IMR-90 (cell line): Measurements from ENCODE around the gene DUSP16. TPM values are rescaled to one million over a fixed set of nuclear protein-coding genes. Genes with fewer than 3 reads are reported as not detected.

Experiments
- ATAC-seq: fragments of 200-7000 bp; cut with Tn5 transposase; 2 replicates; pipeline ENCODE4 v1.9.1; 2020; ENCODE audit warnings: low read depth, mild to moderate bottlenecking, moderate library complexity
- BruUV-seq: library from RNA; stranded (reverse); fragments of 400-500 nt; replicated peaks from 2 replicates; lab custom pipeline; 2021; lab: Mats Ljungman, UMichigan
- CTCF ChIA-PET: fragments of 300-600 bp; formaldehyde crosslinking; extraction: SDS; loops from one replicate; lab custom pipeline; 2021; ENCODE audit warnings: antibody characterized with exemption; lab: Yijun Ruan, JAX
- POLR2A ChIA-PET: fragments of 300-600 bp; sonication (Branson Sonifier 250); formaldehyde crosslinking; loops from one replicate; lab custom pipeline; 2022; ENCODE audit warnings: antibody characterized with exemption; ENCODE audit not compliant: unreplicated experiment; lab: Charles Lee
- DNase-seq: peaks from one replicate; pipeline ENCODE4 v3.0.0; 2013
- H2AFZ ChIP-seq: replicated peaks from 2 replicates; pipeline ENCODE3; 2013; ENCODE audit warnings: low read length, mild to moderate bottlenecking; ENCODE audit not compliant: poor library complexity
- H2AK5ac ChIP-seq: 2 replicates; pipeline ENCODE4 v1.6.1; 2013; ENCODE audit warnings: low read depth, low read length, inconsistent platforms
- H2AK9ac ChIP-seq: replicated peaks from 2 replicates; pipeline ENCODE3; 2013; ENCODE audit warnings: mild to moderate bottlenecking, low read depth, low read length, moderate library complexity; ENCODE audit not compliant: poor library complexity
- H2BK120ac ChIP-seq: 2 replicates; pipeline ENCODE4 v1.6.1; 2013; ENCODE audit warnings: low read depth, low read length, inconsistent platforms
- H2BK15ac ChIP-seq: 3 replicates; pipeline ENCODE4 v1.6.1; 2013; ENCODE audit warnings: low read depth, low read length, inconsistent platforms
- H2BK20ac ChIP-seq: 2 replicates; pipeline ENCODE4 v1.6.1; 2013; ENCODE audit warnings: low read depth, mild to moderate bottlenecking, inconsistent platforms, low read length, moderate library complexity
- H2BK5ac ChIP-seq: 2 replicates; pipeline ENCODE4 v1.6.1; 2013; ENCODE audit warnings: mild to moderate bottlenecking, low read depth, low read length, inconsistent platforms; ENCODE audit not compliant: poor library complexity, severe bottlenecking
- H3K14ac ChIP-seq: replicated peaks from 2 replicates; pipeline ENCODE4 v1.6.1; 2013; ENCODE audit warnings: low read depth, low read length, inconsistent platforms
- H3K18ac ChIP-seq: 2 replicates; pipeline ENCODE4 v1.6.1; 2013; ENCODE audit warnings: low read depth, low read length, control low read depth
- H3K23ac ChIP-seq: 2 replicates; pipeline ENCODE4 v1.6.1; 2013; ENCODE audit warnings: low read depth, low read length, inconsistent platforms
- H3K27ac ChIP-seq: 2 replicates; pipeline ENCODE4 v1.5.1; 2013; ENCODE audit warnings: mild to moderate bottlenecking, control low read depth, low read length; ENCODE audit not compliant: insufficient read depth
- H3K27me3 ChIP-seq: 2 replicates; pipeline ENCODE4 v1.6.1; 2013; ENCODE audit warnings: low read length; ENCODE audit not compliant: control insufficient read depth, insufficient read depth
- H3K36me3 ChIP-seq: 2 replicates; pipeline ENCODE4 v1.6.1; 2013; ENCODE audit warnings: low read length, mixed read lengths; ENCODE audit not compliant: control insufficient read depth, insufficient read depth
- H3K4ac ChIP-seq: 2 replicates; pipeline ENCODE4 v1.6.1; 2013; ENCODE audit warnings: low read depth, low read length, inconsistent platforms
- H3K4me1 ChIP-seq: 2 replicates; pipeline ENCODE4 v1.6.1; 2013; ENCODE audit warnings: low read length, mixed read lengths; ENCODE audit not compliant: control insufficient read depth, insufficient read depth
- H3K4me2 ChIP-seq: 2 replicates; pipeline ENCODE4 v1.6.1; 2013; ENCODE audit warnings: low read depth, mild to moderate bottlenecking, control low read depth, low read length, moderate library complexity
- H3K4me3 ChIP-seq: 2 replicates; pipeline ENCODE4 v1.5.1; 2013; ENCODE audit warnings: low read depth, mild to moderate bottlenecking, control low read depth, low read length, moderate library complexity; ENCODE audit not compliant: insufficient read depth
- H3K56ac ChIP-seq: 2 replicates; pipeline ENCODE4 v1.6.1; 2013; ENCODE audit warnings: low read length, inconsistent platforms; ENCODE audit not compliant: insufficient read depth; ENCODE audit errors: extremely low read depth
- H3K79me1 ChIP-seq, 2 experiments: 2 replicates each; pipeline ENCODE4 v1.6.1; 2013; ENCODE audit warnings: low read length in 2 of 2, inconsistent platforms in 1 of 2, low read depth in 1 of 2
- H3K9ac ChIP-seq: 2 replicates; pipeline ENCODE4 v1.6.1; 2013; ENCODE audit warnings: low read depth, low read length, control low read depth
- H3K9me1 ChIP-seq: 2 replicates; pipeline ENCODE4 v1.6.1; 2013; ENCODE audit warnings: low read length, inconsistent platforms; ENCODE audit not compliant: insufficient read depth
- H3K9me3 ChIP-seq: 2 replicates; pipeline ENCODE4 v1.6.1; 2013; ENCODE audit warnings: low read length; ENCODE audit not compliant: control insufficient read depth, insufficient read depth
- H4K20me1 ChIP-seq: 2 replicates; pipeline ENCODE4 v1.6.1; 2013; ENCODE audit warnings: low read length, inconsistent platforms; ENCODE audit not compliant: insufficient read depth
- H4K5ac ChIP-seq: 2 replicates; pipeline ENCODE4 v1.6.1; 2013; ENCODE audit warnings: mild to moderate bottlenecking, low read depth, low read length, control low read depth
- H4K8ac ChIP-seq, 2 experiments: 2 replicates each; pipeline ENCODE4 v1.6.1; 2013; ENCODE audit warnings: low read depth in 2 of 2, low read length in 2 of 2, control low read depth in 1 of 2, inconsistent platforms in 1 of 2
- H4K91ac ChIP-seq: 2 replicates; pipeline ENCODE4 v1.6.1; 2013; ENCODE audit warnings: low read depth, low read length, inconsistent platforms; ENCODE audit not compliant: insufficient read depth
- CEBPB ChIP-seq: IDR thresholded peaks from 2 replicates; pipeline ENCODE4 v1.6.1; 2012; ENCODE audit warnings: low read depth, low read length, improper control_type of control experiment
- CTCF ChIP-seq: conservative IDR thresholded peaks from 2 replicates; pipeline ENCODE4 v1.5.1; 2012; ENCODE audit warnings: mild to moderate bottlenecking, low read depth, low read length, improper control_type of control experiment
- ELK1 ChIP-seq: fragments of 150-350 bp; IDR thresholded peaks from 2 replicates; pipeline ENCODE4 v1.6.1; 2016; ENCODE audit warnings: low read depth, mild to moderate bottlenecking, low read length, moderate library complexity, borderline replicate concordance
- FOS ChIP-seq: fragments of 150-350 bp; IDR thresholded peaks from 2 replicates; pipeline ENCODE4 v1.6.1; 2016; ENCODE audit warnings: low read depth, low read length
- MAFK ChIP-seq: IDR thresholded peaks from 2 replicates; pipeline ENCODE4 v1.6.1; 2012; ENCODE audit warnings: low read depth, low read length, improper control_type of control experiment
- MAZ ChIP-seq: IDR thresholded peaks from 2 replicates; pipeline ENCODE4 v1.6.1; 2012; ENCODE audit warnings: low read depth, mild to moderate bottlenecking, low read length, improper control_type of control experiment, moderate library complexity, borderline replicate concordance
- MXI1 ChIP-seq: IDR thresholded peaks from 2 replicates; pipeline ENCODE4 v1.6.1; 2012; ENCODE audit warnings: low read depth, mild to moderate bottlenecking, low read length, moderate library complexity, borderline replicate concordance
- NFE2L2 ChIP-seq: fragments of 150-350 bp; IDR thresholded peaks from 2 replicates; pipeline ENCODE4 v1.6.1; 2016; ENCODE audit warnings: low read depth, mild to moderate bottlenecking, low read length
- POLR2A ChIP-seq: IDR thresholded peaks from 2 replicates; pipeline ENCODE4 v1.6.1; 2012; ENCODE audit warnings: mild to moderate bottlenecking, low read depth, low read length
- RAD21 ChIP-seq: IDR thresholded peaks from 2 replicates; pipeline ENCODE4 v1.6.1; 2012; ENCODE audit warnings: low read length, improper control_type of control experiment
- RCOR1 ChIP-seq: IDR thresholded peaks from 2 replicates; pipeline ENCODE4 v1.6.1; 2012; ENCODE audit warnings: mild to moderate bottlenecking, low read length, improper control_type of control experiment; ENCODE audit not compliant: insufficient replicate concordance
- RFX5 ChIP-seq: IDR thresholded peaks from 2 replicates; pipeline ENCODE4 v1.8.0; 2012; ENCODE audit warnings: low read depth, mild to moderate bottlenecking, low read length, moderate library complexity
- SMC3 ChIP-seq: fragments of 150-350 bp; IDR thresholded peaks from 2 replicates; pipeline ENCODE4 v1.6.1; 2016; ENCODE audit warnings: low read depth, mild to moderate bottlenecking, antibody characterized with exemption, low read length, moderate library complexity
- WGBS, 2 experiments: methylation state at CpG; one replicate each; pipeline versions ENCODE4 v1.1.5 to v1.1.7; 2013; ENCODE audit warnings: missing lambda C conversion rate in 2 of 2; ENCODE audit not compliant: insufficient read length in 1 of 2; ENCODE audit errors: extremely low coverage in 2 of 2; 5-methylcytosine and 5-hydroxymethylcytosine counted together
- dilution Hi-C: fragments of 300-500 bp; cut with HindIII; formaldehyde crosslinking; loops from one replicate; pipeline ENCODE4 v1.14.3; 2018; ENCODE audit warnings: low sequenced_read_pairs; ENCODE audit not compliant: unreplicated experiment
- in situ Hi-C: fragments of 300-500 bp; cut with MboI; formaldehyde crosslinking; loops from 3 replicates; pipeline ENCODE4 v1.14.3; 2019; ENCODE audit warnings: low sequenced_read_pairs, inconsistent platforms, mixed read lengths
- intact Hi-C: fragments of 100-400 bp; cut with micrococcal nuclease; formaldehyde crosslinking; loops from 2 replicates; pipeline ENCODE4 v1.10.0; 2022
- polyA plus RNA-seq, 3 experiments: library from polyadenylated mRNA; depleted of rRNA; stranded (reverse); fragments of >200 nt; gene quantifications; 2 replicates each; pipeline ENCODE4 v1.2.3, GENCODE V29; 2012; ENCODE audit warnings: low replicate concordance in 1 of 3
- total RNA-seq: library from RNA; depleted of rRNA; stranded (reverse); fragments of >200 nt; gene quantifications from 2 replicates; pipeline ENCODE4 v1.2.3, GENCODE V29; 2012

DUSP16 gene
- total and polyA plus RNA-seq, 2 of the 4 experiments (the other 2 are of a cell fraction): 4.7 to 10.0 TPM

- no peak overlapping the region for H2AFZ ChIP-seq
- no peak overlapping the region for H2AK5ac ChIP-seq
- no peak overlapping the region for H3K18ac ChIP-seq
- in situ Hi-C loops: no loop called here
- no peak overlapping the region for H4K91ac ChIP-seq
- H2AK9ac ChIP-seq: no peak overlapping the region
- H3K9me1 ChIP-seq: no peaks in the 10 kb centered on the region
- dilution Hi-C loops: no loop called here
- H3K4me3 ChIP-seq: no peak overlapping the region
- no CpG with 5 or more reads among the region's 4 CpGs for whole genome bisulfite sequencing, 2 experiments
- H3K4me1 ChIP-seq: peaks cover 4% of the 10 kb centered on the region; the same call in 1 of the 2 replicates
- TF ChIP-seq SMC3: no peak
- TF ChIP-seq RAD21: no peak
- TF ChIP-seq ELK1: no peak
- TF ChIP-seq MXI1: no peak
- no peak for TF ChIP-seq MAFK
- no peak for TF ChIP-seq CTCF
- TF ChIP-seq NFE2L2: no peak
- no peak for TF ChIP-seq RFX5
- TF ChIP-seq FOS: no peak
- no peak for TF ChIP-seq CEBPB
- no peak for TF ChIP-seq POLR2A
- TF ChIP-seq MAZ: no peak
- TF ChIP-seq RCOR1: no peak
- ChIA-PET CTCF (no interaction called here), POLR2A (no interaction called here)
- no peak overlapping the region for H3K9ac ChIP-seq
- H3K14ac ChIP-seq: no peak overlapping the region
- no peaks in the 10 kb centered on the region for H3K9me3 ChIP-seq
- H3K27ac ChIP-seq: no peak overlapping the region
- H4K20me1 ChIP-seq: no peaks in the 10 kb centered on the region; the same call in 1 of the 2 replicates
- H3K4ac ChIP-seq: no peak overlapping the region
- no peak overlapping the region for H2BK15ac ChIP-seq
- ATAC-seq (no peak), DNase-seq (no peak)
- H3K79me1 ChIP-seq: peaks cover 4 to 6% of the 10 kb centered on the region in 2 experiments; a peak in 3 of 4 replicates
- no peak overlapping the region for H3K56ac ChIP-seq
- H3K4me2 ChIP-seq: no peak overlapping the region
- no peak overlapping the region for H3K23ac ChIP-seq
- no TSS peak for BruUV-seq
- intact Hi-C loops: no loop called here
- H2BK5ac ChIP-seq: no peak overlapping the region
- H2BK120ac ChIP-seq: no peak overlapping the region
- no peak overlapping the region for H4K5ac ChIP-seq
- H4K8ac ChIP-seq: no peak overlapping the region
- H2BK20ac ChIP-seq: no peak overlapping the region
- H3K36me3 ChIP-seq: no peaks in the 10 kb centered on the region
- no peaks in the 10 kb centered on the region for H3K27me3 ChIP-seq
Measured at GRCh38 chr12:12534975-12535374, 27.7 kb downstream of the DUSP16 start.
